ENCODE measurements around the gene TLE2.

The TLE2 gene

DNA sequence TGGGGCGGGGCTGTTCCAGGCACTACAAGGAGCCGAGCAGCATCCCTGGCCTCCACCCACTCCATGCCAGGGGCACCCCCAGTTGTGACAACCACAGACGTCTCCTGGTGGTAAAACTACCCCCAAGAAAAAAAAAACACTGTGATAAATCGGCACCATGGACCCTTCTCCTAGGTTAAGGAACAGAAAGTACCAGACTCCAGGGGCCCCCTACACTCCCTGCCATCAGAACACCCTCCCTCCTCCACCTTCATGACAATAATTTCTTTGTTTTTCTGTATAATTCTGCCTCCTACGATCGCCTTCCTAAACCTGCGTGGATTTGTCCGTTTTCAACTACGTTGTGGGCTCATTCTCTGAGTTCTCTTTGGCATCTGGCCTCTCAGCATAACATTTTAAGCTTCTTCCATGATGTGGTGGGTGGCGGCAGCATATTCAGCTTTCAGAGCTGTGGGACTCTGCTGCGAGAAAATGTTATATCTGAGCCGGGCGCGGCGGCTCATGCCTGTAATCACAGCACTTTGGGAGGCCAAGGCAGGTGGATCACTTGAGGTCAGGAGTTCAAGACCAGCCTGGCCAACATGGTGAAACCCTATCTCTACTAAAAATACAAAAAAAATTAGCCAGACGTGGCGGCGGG lies 8.6 kb downstream of the TLE2 start:
- TF ChIP-seq, protein P1, sequence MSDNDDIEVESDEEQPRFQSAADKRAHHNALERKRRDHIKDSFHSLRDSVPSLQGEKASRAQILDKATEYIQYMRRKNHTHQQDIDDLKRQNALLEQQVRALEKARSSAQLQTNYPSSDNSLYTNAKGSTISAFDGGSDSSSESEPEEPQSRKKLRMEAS (IDR thresholded peaks at IDR 0.05): no peak
- TF ChIP-seq TCF12 (IDR thresholded peaks at IDR 0.05; ENCODE audit: low read depth) (no peak), ZBTB7A (IDR thresholded peaks at IDR 0.05; ENCODE audit: low read depth) (no peak), CEBPB (IDR thresholded peaks at IDR 0.05) (no peak), RAD21 (IDR thresholded peaks at IDR 0.05; ENCODE audit: low read depth) (no peak), EP300 (IDR thresholded peaks at IDR 0.05; ENCODE audit: borderline replicate concordance) (no peak), YY1 (IDR thresholded peaks at IDR 0.05; ENCODE audit: low read depth) (no peak), TAF1 (IDR thresholded peaks at IDR 0.05; ENCODE audit: low read depth) (no peak), EGR1 (IDR thresholded peaks at IDR 0.05) (no peak), CREB1 (IDR thresholded peaks at IDR 0.05; ENCODE audit: low read depth) (no peak), FOXM1 (IDR thresholded peaks at IDR 0.05; ENCODE audit: borderline replicate concordance, low read depth) (no peak), TEAD4 (IDR thresholded peaks at IDR 0.05) (no peak), NFIC (IDR thresholded peaks at IDR 0.05) (no peak)
- TF ChIP-seq, protein P2, sequence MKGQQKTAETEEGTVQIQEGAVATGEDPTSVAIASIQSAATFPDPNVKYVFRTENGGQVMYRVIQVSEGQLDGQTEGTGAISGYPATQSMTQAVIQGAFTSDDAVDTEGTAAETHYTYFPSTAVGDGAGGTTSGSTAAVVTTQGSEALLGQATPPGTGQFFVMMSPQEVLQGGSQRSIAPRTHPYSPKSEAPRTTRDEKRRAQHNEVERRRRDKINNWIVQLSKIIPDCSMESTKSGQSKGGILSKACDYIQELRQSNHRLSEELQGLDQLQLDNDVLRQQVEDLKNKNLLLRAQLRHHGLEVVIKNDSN (IDR thresholded peaks at IDR 0.05): no peak
- TF ChIP-seq, protein P3, sequence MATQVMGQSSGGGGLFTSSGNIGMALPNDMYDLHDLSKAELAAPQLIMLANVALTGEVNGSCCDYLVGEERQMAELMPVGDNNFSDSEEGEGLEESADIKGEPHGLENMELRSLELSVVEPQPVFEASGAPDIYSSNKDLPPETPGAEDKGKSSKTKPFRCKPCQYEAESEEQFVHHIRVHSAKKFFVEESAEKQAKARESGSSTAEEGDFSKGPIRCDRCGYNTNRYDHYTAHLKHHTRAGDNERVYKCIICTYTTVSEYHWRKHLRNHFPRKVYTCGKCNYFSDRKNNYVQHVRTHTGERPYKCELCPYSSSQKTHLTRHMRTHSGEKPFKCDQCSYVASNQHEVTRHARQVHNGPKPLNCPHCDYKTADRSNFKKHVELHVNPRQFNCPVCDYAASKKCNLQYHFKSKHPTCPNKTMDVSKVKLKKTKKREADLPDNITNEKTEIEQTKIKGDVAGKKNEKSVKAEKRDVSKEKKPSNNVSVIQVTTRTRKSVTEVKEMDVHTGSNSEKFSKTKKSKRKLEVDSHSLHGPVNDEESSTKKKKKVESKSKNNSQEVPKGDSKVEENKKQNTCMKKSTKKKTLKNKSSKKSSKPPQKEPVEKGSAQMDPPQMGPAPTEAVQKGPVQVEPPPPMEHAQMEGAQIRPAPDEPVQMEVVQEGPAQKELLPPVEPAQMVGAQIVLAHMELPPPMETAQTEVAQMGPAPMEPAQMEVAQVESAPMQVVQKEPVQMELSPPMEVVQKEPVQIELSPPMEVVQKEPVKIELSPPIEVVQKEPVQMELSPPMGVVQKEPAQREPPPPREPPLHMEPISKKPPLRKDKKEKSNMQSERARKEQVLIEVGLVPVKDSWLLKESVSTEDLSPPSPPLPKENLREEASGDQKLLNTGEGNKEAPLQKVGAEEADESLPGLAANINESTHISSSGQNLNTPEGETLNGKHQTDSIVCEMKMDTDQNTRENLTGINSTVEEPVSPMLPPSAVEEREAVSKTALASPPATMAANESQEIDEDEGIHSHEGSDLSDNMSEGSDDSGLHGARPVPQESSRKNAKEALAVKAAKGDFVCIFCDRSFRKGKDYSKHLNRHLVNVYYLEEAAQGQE (IDR thresholded peaks at IDR 0.05; ENCODE audit: low read depth): no peak

DNA sequence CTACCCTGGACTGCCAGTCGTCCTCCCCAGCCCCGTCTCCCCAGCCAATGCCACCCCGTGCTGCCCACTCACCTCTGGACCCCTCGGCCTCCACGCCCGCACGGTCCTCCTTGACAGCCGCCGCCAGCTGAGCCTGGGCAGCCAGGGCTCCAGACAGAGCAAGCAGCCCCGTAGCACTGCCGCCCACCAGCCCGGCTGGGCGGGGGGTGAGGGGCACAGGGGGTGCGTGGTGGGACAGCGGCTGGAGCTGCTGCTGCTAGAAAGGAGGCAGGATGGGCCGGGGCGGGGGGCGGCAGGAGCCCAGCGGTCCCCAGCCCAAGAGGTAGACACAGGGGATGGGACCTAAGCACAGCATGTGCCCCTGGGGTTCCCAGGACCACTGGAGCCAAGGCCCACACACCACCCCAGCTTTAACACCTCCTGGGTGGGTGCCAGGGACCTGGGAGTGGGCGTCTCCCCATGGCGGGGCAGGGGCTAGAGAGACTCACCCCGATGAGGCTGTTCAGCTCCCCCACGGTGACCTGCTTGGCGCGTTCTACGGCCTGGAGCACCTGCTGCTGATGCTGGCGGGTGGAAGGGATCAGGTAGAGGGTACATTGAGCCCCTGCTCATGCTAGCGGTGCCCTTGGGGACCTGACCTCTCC lies 9.7 kb downstream of the TLE2 start:
- TF ChIP-seq CREB1 (IDR thresholded peaks at IDR 0.05; ENCODE audit: low read depth): no peak
- TF ChIP-seq NFIC (IDR thresholded peaks at IDR 0.05): no peak
- TF ChIP-seq, protein P3 (IDR thresholded peaks at IDR 0.05; ENCODE audit: low read depth): no peak

DNA sequence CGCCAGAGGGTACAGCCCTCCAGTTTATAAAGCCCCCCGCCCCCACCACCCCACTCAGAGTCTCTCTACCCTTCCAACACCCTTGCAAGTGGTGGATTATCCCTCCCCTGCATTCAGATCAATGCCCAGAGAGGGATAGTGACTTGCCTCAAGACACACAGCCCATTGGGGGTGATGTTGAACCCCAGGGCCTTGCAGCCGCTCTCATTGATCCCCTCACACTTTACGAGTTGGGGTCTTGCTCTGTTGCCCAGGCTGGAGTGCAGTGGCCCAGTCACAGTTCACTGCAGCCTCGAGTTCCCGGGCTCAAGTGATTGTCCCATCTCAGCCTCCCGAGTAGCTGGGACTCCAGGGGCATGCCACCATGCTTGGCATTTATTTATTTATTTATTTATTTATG lies 11.2 kb downstream of the TLE2 start:
- TF ChIP-seq, protein P2 (IDR thresholded peaks at IDR 0.05): no peak
- TF ChIP-seq FOXM1 (IDR thresholded peaks at IDR 0.05; ENCODE audit: borderline replicate concordance, low read depth) (no peak), TAF1 (IDR thresholded peaks at IDR 0.05; ENCODE audit: low read depth) (no peak), ZBTB7A (IDR thresholded peaks at IDR 0.05; ENCODE audit: low read depth) (no peak), RAD21 (IDR thresholded peaks at IDR 0.05; ENCODE audit: low read depth) (no peak), TEAD4 (IDR thresholded peaks at IDR 0.05) (no peak), YY1 (IDR thresholded peaks at IDR 0.05; ENCODE audit: low read depth) (no peak), EP300 (IDR thresholded peaks at IDR 0.05; ENCODE audit: borderline replicate concordance) (no peak), CEBPB (IDR thresholded peaks at IDR 0.05) (no peak), NFIC (IDR thresholded peaks at IDR 0.05) (no peak), EGR1 (IDR thresholded peaks at IDR 0.05) (no peak), CREB1 (IDR thresholded peaks at IDR 0.05; ENCODE audit: low read depth) (no peak), TCF12 (IDR thresholded peaks at IDR 0.05; ENCODE audit: low read depth) (no peak)
- TF ChIP-seq, protein P1 (IDR thresholded peaks at IDR 0.05): no peak
- TF ChIP-seq, protein P3 (IDR thresholded peaks at IDR 0.05; ENCODE audit: low read depth): no peak

Measured in Ishikawa (cell line).